Esophagus muscularis mucosa (tissue), 4 donors: ENCODE results near the gene CDC42EP2. TPM values are rescaled to one million over a fixed set of nuclear protein-coding genes. Genes with fewer than 3 reads are reported as not detected.

Experiments
- DNase-seq: peaks from one replicate; pipeline ENCODE4 v3.0.0-alpha.2; 2017; ENCODE audit errors: extremely low spot score
- H3K27ac ChIP-seq, 4 donors: fragments of 200-600 bp; sonication (generic); replicated peaks in 1 of 4; 1 replicate in 3 of 4; 2 replicates in 1 of 4; pipeline ENCODE4 v1.5.1; 2016 to 2019; ENCODE audit warnings: mild to moderate bottlenecking in 1 of 4
- H3K27me3 ChIP-seq, 4 donors: fragments of 200-600 bp; sonication (generic); one replicate each; pipeline versions ENCODE4 v1.5.1 to v1.6.0; 2016 to 2019
- H3K36me3 ChIP-seq, 4 donors: fragments of 200-600 bp; sonication (generic); one replicate each; pipeline ENCODE4 v1.5.1; 2016 to 2019
- H3K4me1 ChIP-seq, 4 donors: fragments of 200-600 bp; sonication (generic); one replicate each; pipeline ENCODE4 v1.5.1; 2016 to 2019
- H3K4me3 ChIP-seq, 4 donors: fragments of 200-600 bp; sonication (generic); 1 replicate in 2 of 4; 2 replicates in 2 of 4; pipeline ENCODE4 v1.5.1; 2016 to 2019; ENCODE audit warnings: mild to moderate bottlenecking in 4 of 4, moderate library complexity in 1 of 4
- H3K9me3 ChIP-seq, 4 donors: fragments of 200-600 bp; sonication (generic); 1 replicate in 3 of 4; 2 replicates in 1 of 4; pipeline ENCODE4 v1.5.1; 2016 to 2019
- EP300 ChIP-seq: sonication (generic); formaldehyde crosslinking; IDR thresholded peaks from one replicate; pipeline ENCODE4 v1.6.1; 2017; ENCODE audit warnings: antibody characterized with exemption
- POLR2A ChIP-seq: fragments of 450-650 bp; IDR thresholded peaks from one replicate; pipeline ENCODE4 v1.6.1; 2017; ENCODE audit warnings: antibody characterized with exemption, moderate library complexity, mild to moderate bottlenecking, low read depth
- POLR2AphosphoS5 ChIP-seq, 2 donors: sonication (generic); formaldehyde crosslinking; IDR thresholded peaks; one replicate each; pipeline ENCODE4 v1.6.1; 2017; ENCODE audit warnings: antibody characterized with exemption in 2 of 2
- WGBS: methylation state at CpG from one replicate; pipeline ENCODE4 v1.1.5; 2018; 5-methylcytosine and 5-hydroxymethylcytosine counted together
- intact Hi-C: fragments of 100-400 bp; cut with DNase I; formaldehyde crosslinking; loops from one replicate; pipeline ENCODE4 v1.15.1; 2023
- total RNA-seq, 4 donors: library from RNA; depleted of rRNA; stranded (reverse); fragments of >200 nt; gene quantifications; one replicate each; pipeline versions ENCODE4 v1.1.0 to v1.2.1, GENCODE V29; 2016
- TF ChIP-seq, protein P1 (sequence below), 3 experiments: fragments of 200-600 bp in 2 of 3; fragments of 450-650 bp in 1 of 3; sonication (generic) in 2 of 3; IDR thresholded peaks; one replicate each; pipeline ENCODE4 v1.5.1; 2017 to 2019; ENCODE audit warnings: antibody characterized with exemption in 3 of 3, mild to moderate bottlenecking in 2 of 3, moderate library complexity in 1 of 3

The CDC42EP2 gene
- total RNA-seq, 4 donors from 2014 or later = 39.9 to 90.1 (median 54.4) TPM

DNA sequence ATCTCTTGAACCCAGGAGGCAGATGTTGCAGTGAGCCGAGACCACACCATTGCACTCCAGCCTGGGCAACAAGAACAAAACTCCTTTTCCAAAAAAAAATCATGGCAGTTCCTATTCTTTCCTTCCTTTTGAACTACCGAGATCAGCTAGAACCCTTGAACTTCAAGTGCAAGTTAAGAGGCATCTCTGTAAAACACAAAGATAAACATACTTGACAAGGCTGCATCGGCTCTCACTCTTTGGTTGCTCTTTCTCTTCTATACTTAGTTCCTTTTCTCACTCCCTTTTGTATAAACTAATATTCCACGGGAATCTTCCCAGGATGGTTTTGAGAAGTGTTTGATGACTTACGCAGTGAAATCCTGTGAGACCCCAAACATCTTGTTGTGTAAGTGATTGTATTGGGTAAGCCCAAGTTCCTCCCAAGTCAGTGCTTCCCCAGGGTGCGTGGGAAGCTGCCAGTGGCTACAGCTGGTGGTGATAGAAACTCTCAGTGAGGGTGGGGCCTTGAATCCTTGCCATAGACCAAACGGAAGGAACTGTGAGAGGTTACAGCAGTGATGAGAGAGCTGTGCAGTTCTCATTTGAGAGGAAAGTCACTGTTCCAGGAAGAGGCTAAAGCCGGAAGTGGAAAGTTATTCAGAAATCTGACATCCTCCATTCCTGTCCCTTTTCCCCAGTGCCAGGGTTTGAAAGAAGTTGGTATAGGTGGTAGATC is 24.1 kb upstream of the CDC42EP2 start:
- H3K4me3 ChIP-seq = peak overlapping the region; percentile 18 to 53 (median 41)
- peak; percentile 92 to 94 for TF ChIP-seq POLR2AphosphoS5 (IDR thresholded peaks at IDR 0.05)
- TF ChIP-seq, protein P1, sequence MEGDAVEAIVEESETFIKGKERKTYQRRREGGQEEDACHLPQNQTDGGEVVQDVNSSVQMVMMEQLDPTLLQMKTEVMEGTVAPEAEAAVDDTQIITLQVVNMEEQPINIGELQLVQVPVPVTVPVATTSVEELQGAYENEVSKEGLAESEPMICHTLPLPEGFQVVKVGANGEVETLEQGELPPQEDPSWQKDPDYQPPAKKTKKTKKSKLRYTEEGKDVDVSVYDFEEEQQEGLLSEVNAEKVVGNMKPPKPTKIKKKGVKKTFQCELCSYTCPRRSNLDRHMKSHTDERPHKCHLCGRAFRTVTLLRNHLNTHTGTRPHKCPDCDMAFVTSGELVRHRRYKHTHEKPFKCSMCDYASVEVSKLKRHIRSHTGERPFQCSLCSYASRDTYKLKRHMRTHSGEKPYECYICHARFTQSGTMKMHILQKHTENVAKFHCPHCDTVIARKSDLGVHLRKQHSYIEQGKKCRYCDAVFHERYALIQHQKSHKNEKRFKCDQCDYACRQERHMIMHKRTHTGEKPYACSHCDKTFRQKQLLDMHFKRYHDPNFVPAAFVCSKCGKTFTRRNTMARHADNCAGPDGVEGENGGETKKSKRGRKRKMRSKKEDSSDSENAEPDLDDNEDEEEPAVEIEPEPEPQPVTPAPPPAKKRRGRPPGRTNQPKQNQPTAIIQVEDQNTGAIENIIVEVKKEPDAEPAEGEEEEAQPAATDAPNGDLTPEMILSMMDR (IDR thresholded peaks at IDR 0.05) = no peak
- WGBS = 15% methylated on average over 8 of the region's 8 CpGs
- peaks cover 0 to 37% (median 12%) of the 10 kb centered on the region in 4 donors for H3K36me3 ChIP-seq
- peak; percentile 99 for DNase-seq
- H3K4me1 ChIP-seq = peaks cover 55 to 74% (median 73%) of the 10 kb centered on the region in 4 donors
- no peaks in the 10 kb centered on the region for H3K27me3 ChIP-seq
- peak overlapping the region; percentile 92 to 97 (median 94) for H3K27ac ChIP-seq
- intact Hi-C loops = loop anchor here (2.0 kb wide), 1 partner anchor 24 kb away; the partner anchor contains the start of gene CDC42EP2
- H3K9me3 ChIP-seq = no peaks in the 10 kb centered on the region

- Histone ChIP-seq H3K4me1 (peaks cover 61 to 84% (median 83%) of the 10 kb centered on the region in 4 donors), H3K27me3 (no peaks in the 10 kb centered on the region), H3K36me3 (peaks cover 0 to 33% (median 16%) of the 10 kb centered on the region in 4 donors), H3K9me3 (no peaks in the 10 kb centered on the region), H3K4me3 (peak overlapping the region; percentile 38 to 53 (median 46)), H3K27ac (peak overlapping the region; percentile 92 to 97 (median 94))
- intact Hi-C loops = loop anchor here (2.0 kb wide), 1 partner anchor 23 kb away; the partner anchor contains the start of gene CDC42EP2
- 30% methylated on average over 3 of the region's 5 CpGs for WGBS
- no peak for DNase-seq
- no peak for TF ChIP-seq POLR2AphosphoS5 (IDR thresholded peaks at IDR 0.05)
- TF ChIP-seq EP300 = no peak
- TF ChIP-seq POLR2A = no peak
- TF ChIP-seq, protein P1 (IDR thresholded peaks at IDR 0.05) = no peak
Measured at GRCh38 chr11:65291613-65292012, 23.1 kb upstream of the CDC42EP2 start.

GRCh38 chr11:65292890-65293289 is 21.8 kb upstream of the CDC42EP2 start:
- DNase-seq = no peak
- H3K27me3 ChIP-seq = no peaks in the 10 kb centered on the region
- no peaks in the 10 kb centered on the region for H3K9me3 ChIP-seq
- H3K4me1 ChIP-seq = peaks cover 74 to 97% (median 95%) of the 10 kb centered on the region in 4 donors
- WGBS = 63% methylated on average over 5 of the region's 5 CpGs
- peak overlapping the region in 2 of 4 donors; percentile 44 to 53 for H3K4me3 ChIP-seq
- H3K27ac ChIP-seq = peak overlapping the region; percentile 92 to 97 (median 94)
- H3K36me3 ChIP-seq = peaks cover 0 to 26% (median 12%) of the 10 kb centered on the region in 4 donors
- TF ChIP-seq POLR2AphosphoS5 (IDR thresholded peaks at IDR 0.05) (no peak), POLR2A (no peak), EP300 (no peak)
- TF ChIP-seq, protein P1 (IDR thresholded peaks at IDR 0.05) = no peak
- intact Hi-C loops = no loop called here

- 54% methylated on average over 10 of the region's 10 CpGs for WGBS
- peaks cover 84 to 100% (median 100%) of the 10 kb centered on the region in 4 donors for H3K4me1 ChIP-seq
- peak overlapping the region; percentile 20 to 42 (median 36) for H3K4me3 ChIP-seq
- no peaks in the 10 kb centered on the region for H3K9me3 ChIP-seq
- H3K36me3 ChIP-seq = peaks cover 0 to 28% (median 12%) of the 10 kb centered on the region in 4 donors
- TF ChIP-seq POLR2AphosphoS5 (IDR thresholded peaks at IDR 0.05) (peak; percentile 94 to 95), POLR2A (no peak), EP300 (peak; percentile 50)
- TF ChIP-seq, protein P1 (IDR thresholded peaks at IDR 0.05) = no peak
- H3K27ac ChIP-seq = peak overlapping the region; percentile 92 to 97 (median 94)
- no peak for DNase-seq
- intact Hi-C loops = no loop called here
- no peaks in the 10 kb centered on the region for H3K27me3 ChIP-seq
Measured at GRCh38 chr11:65293909-65294381, 20.7 kb upstream of the CDC42EP2 start.
